Body of pancreas (tissue), 4 donors: Measurements from ENCODE around the gene RASAL1.

ENCODE experiments used
- POLR2A ChIP-seq, 3 donors: fragments of 450-650 bp; IDR thresholded peaks; one replicate each; pipeline ENCODE4 v1.6.1; 2016; ENCODE audit warnings: antibody characterized with exemption in 3 of 3, mild to moderate bottlenecking in 2 of 3
- TF ChIP-seq, protein P1 (sequence below), 7 experiments: fragments of 450-650 bp in 4 of 7; fragments of 200-600 bp in 3 of 7; sonication (generic) in 3 of 7; IDR thresholded peaks; one replicate each; pipeline ENCODE4 v1.5.1; 2016 to 2019; ENCODE audit warnings: antibody characterized with exemption in 7 of 7

DNA sequence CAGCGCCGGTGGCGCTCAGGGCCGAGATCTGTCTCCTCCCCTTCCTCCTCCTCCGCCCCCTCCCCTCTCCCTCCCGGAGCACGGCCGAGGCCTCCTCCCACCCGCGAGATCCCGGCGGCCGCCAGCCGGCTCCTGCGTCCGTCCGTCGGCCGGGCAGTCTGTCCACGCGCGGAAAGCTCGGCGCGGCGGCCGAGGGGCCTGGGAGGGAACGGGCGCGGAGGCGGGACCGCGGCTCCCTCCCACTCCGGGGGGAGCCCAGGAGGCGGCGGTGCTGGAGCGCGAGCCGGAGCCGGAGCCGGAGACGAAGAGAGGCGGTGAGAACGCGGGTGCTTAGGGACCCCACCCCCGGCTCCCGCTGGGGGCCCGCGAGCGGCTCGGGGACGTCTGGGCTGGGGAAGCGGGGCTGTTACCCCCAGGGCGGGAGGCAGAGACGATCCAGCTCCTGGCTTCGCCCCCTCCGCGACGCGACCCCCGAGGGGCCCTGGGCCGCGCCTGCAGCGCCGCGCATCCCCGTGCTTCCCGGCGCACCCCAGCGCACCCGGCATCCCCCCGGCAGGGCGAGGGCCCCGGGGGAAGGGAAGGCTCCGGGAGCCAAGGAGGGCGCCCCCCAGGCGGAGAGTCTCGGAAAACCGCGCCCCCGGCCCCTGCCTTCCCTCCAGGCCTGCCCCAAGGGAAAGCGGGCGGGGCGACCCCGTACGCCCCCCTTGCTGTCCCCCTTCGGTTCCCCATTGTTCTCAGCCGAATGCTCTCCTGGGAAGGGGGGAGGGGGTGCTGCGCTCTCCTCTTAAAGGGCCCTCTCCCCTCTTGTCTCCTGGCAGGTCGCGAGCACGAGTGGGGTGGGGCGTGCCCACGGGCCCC is 78.7 kb downstream of the RASAL1 start, which contains the start of gene DTX1:
- TF ChIP-seq, protein P1, sequence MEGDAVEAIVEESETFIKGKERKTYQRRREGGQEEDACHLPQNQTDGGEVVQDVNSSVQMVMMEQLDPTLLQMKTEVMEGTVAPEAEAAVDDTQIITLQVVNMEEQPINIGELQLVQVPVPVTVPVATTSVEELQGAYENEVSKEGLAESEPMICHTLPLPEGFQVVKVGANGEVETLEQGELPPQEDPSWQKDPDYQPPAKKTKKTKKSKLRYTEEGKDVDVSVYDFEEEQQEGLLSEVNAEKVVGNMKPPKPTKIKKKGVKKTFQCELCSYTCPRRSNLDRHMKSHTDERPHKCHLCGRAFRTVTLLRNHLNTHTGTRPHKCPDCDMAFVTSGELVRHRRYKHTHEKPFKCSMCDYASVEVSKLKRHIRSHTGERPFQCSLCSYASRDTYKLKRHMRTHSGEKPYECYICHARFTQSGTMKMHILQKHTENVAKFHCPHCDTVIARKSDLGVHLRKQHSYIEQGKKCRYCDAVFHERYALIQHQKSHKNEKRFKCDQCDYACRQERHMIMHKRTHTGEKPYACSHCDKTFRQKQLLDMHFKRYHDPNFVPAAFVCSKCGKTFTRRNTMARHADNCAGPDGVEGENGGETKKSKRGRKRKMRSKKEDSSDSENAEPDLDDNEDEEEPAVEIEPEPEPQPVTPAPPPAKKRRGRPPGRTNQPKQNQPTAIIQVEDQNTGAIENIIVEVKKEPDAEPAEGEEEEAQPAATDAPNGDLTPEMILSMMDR (IDR thresholded peaks at IDR 0.05): peak in 1 of 7 experiments; percentile 9
- no peak for TF ChIP-seq POLR2A (IDR thresholded peaks at IDR 0.05)
